ENCODE measurements around the gene HACL1.
A peak's percentile ranks its signal among the peaks of the same experiment; 100 is the strongest.

The HACL1 gene

GRCh38 chr3:15635121-15635661 is 33.8 kb upstream of the HACL1 start:
- Histone ChIP-seq H3K27ac (ENCODE audit: low read depth, low read length) (peak overlapping the region; percentile 93), H3K4me3 (ENCODE audit: low read length) (no peak overlapping the region), H3K27me3 (ENCODE audit: control insufficient read depth, insufficient read depth, low read length) (no peaks in the 10 kb centered on the region), H3K9ac (ENCODE audit: low read length) (no peak overlapping the region), H3K4me1 (ENCODE audit: control insufficient read depth, insufficient read depth, low read length) (peaks cover 51% of the 10 kb centered on the region), H3K36me3 (ENCODE audit: control insufficient read depth, insufficient read depth, low read length) (no peaks in the 10 kb centered on the region)

DNA sequence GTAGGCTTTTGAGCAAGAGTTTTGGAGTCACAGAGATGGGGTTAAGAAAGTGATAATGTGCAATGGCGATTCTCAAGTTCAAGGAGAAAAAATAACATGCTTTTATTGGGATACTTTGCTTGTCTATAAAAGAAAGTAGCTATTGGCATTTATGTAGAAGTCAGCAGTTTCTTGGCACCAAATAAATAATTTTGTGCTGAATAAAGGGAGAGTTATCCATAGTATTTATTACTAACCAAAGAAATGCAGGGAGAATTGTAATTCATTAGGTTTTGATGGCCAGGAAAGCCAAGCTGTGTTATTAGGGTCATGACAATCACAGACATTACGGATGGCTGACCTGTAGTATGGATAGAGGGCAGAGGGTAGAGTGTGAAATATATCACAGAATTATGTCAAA is 33.3 kb upstream of the HACL1 start:
- Histone ChIP-seq H3K27me3 (ENCODE audit: control insufficient read depth, insufficient read depth, low read length) (no peaks in the 10 kb centered on the region), H3K36me3 (ENCODE audit: control insufficient read depth, insufficient read depth, low read length) (no peaks in the 10 kb centered on the region), H3K4me3 (ENCODE audit: low read length) (no peak overlapping the region), H3K4me1 (ENCODE audit: control insufficient read depth, insufficient read depth, low read length) (peaks cover 51% of the 10 kb centered on the region), H3K9ac (ENCODE audit: low read length) (no peak overlapping the region), H3K27ac (ENCODE audit: low read depth, low read length) (peak overlapping the region; percentile 93)

- H3K4me3 ChIP-seq (ENCODE audit: low read length), result no peak overlapping the region
- H3K27me3 ChIP-seq (ENCODE audit: control insufficient read depth, insufficient read depth, low read length), result no peaks in the 10 kb centered on the region
- H3K27ac ChIP-seq (ENCODE audit: low read depth, low read length), result peak overlapping the region; percentile 93
- peaks cover 48% of the 10 kb centered on the region for H3K4me1 ChIP-seq (ENCODE audit: control insufficient read depth, insufficient read depth, low read length)
- H3K9ac ChIP-seq (ENCODE audit: low read length), result peak overlapping the region; percentile 4
- H3K36me3 ChIP-seq (ENCODE audit: control insufficient read depth, insufficient read depth, low read length), result no peaks in the 10 kb centered on the region
Observed at GRCh38 chr3:15633766-15634598, 32.6 kb upstream of the HACL1 start.

GRCh38 chr3:15633159-15633558 is 31.8 kb upstream of the HACL1 start:
- Histone ChIP-seq H3K27me3 (ENCODE audit: control insufficient read depth, insufficient read depth, low read length) (no peaks in the 10 kb centered on the region), H3K9ac (ENCODE audit: low read length) (no peak overlapping the region), H3K4me1 (ENCODE audit: control insufficient read depth, insufficient read depth, low read length) (peaks cover 43% of the 10 kb centered on the region), H3K27ac (ENCODE audit: low read depth, low read length) (peak overlapping the region; percentile 93), H3K4me3 (ENCODE audit: low read length) (no peak overlapping the region), H3K36me3 (ENCODE audit: control insufficient read depth, insufficient read depth, low read length) (no peaks in the 10 kb centered on the region)

DNA sequence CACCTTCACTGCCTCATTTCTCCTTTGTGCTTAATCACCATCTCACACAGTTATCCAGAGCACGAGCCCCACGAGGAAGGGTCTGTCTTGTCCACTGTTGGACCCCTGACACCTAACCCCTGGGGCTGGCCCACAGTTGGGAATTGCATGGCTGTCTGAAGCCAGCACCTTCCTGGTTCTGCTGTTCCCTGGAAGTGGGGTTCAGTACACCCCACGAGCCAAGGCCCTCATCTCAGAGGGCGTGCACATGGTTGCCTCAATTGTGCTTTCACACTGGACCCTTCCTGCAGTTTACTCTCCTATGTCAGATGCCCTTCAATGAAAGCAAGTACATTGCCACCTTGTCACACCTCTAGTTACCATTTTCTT is 30.8 kb upstream of the HACL1 start:
- Histone ChIP-seq H3K9ac (ENCODE audit: low read length) (no peak overlapping the region), H3K4me1 (ENCODE audit: control insufficient read depth, insufficient read depth, low read length) (peaks cover 35% of the 10 kb centered on the region), H3K4me3 (ENCODE audit: low read length) (no peak overlapping the region), H3K36me3 (ENCODE audit: control insufficient read depth, insufficient read depth, low read length) (no peaks in the 10 kb centered on the region), H3K27me3 (ENCODE audit: control insufficient read depth, insufficient read depth, low read length) (no peaks in the 10 kb centered on the region), H3K27ac (ENCODE audit: low read depth, low read length) (no peak overlapping the region)

- no peaks in the 10 kb centered on the region for H3K36me3 ChIP-seq (ENCODE audit: control insufficient read depth, insufficient read depth, low read length)
- H3K4me1 ChIP-seq (ENCODE audit: control insufficient read depth, insufficient read depth, low read length), result peaks cover 33% of the 10 kb centered on the region
- H3K4me3 ChIP-seq (ENCODE audit: low read length), result no peak overlapping the region
- H3K27ac ChIP-seq (ENCODE audit: low read depth, low read length), result no peak overlapping the region
- no peak overlapping the region for H3K9ac ChIP-seq (ENCODE audit: low read length)
- H3K27me3 ChIP-seq (ENCODE audit: control insufficient read depth, insufficient read depth, low read length), result no peaks in the 10 kb centered on the region
Observed at GRCh38 chr3:15631426-15632211, 30.2 kb upstream of the HACL1 start.

GRCh38 chr3:15630646-15631350 is 29.4 kb upstream of the HACL1 start:
- Histone ChIP-seq H3K9ac (ENCODE audit: low read length) (no peak overlapping the region), H3K27ac (ENCODE audit: low read depth, low read length) (peak overlapping the region; percentile 6), H3K27me3 (ENCODE audit: control insufficient read depth, insufficient read depth, low read length) (no peaks in the 10 kb centered on the region), H3K36me3 (ENCODE audit: control insufficient read depth, insufficient read depth, low read length) (no peaks in the 10 kb centered on the region), H3K4me3 (ENCODE audit: low read length) (peak overlapping the region; percentile 31), H3K4me1 (ENCODE audit: control insufficient read depth, insufficient read depth, low read length) (peaks cover 26% of the 10 kb centered on the region)

GRCh38 chr3:15629860-15630597 is 28.7 kb upstream of the HACL1 start:
- H3K36me3 ChIP-seq (ENCODE audit: control insufficient read depth, insufficient read depth, low read length), result no peaks in the 10 kb centered on the region
- H3K27ac ChIP-seq (ENCODE audit: low read depth, low read length), result peak overlapping the region; percentile 6
- H3K4me1 ChIP-seq (ENCODE audit: control insufficient read depth, insufficient read depth, low read length), result peaks cover 21% of the 10 kb centered on the region
- H3K9ac ChIP-seq (ENCODE audit: low read length), result no peak overlapping the region
- H3K27me3 ChIP-seq (ENCODE audit: control insufficient read depth, insufficient read depth, low read length), result no peaks in the 10 kb centered on the region
- H3K4me3 ChIP-seq (ENCODE audit: low read length), result peak overlapping the region; percentile 31

DNA sequence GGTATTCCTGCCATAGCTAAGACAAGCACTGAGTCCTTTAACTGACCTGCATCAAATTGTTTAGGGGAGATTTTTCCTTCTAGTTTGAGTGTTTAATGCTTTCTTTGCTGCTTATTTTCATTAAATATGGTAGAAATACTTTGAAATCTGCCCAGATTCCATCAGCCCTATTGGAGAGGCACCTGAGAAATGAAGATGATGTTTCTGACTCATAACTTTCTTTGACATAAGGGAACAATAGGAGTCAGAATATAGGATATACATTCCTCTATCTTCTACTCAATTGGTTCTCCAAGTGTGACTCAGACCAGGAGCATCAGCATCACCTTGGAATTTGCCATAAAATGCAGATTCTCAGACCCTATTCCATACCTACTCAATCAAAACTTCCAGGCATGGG is 27.6 kb upstream of the HACL1 start:
- Histone ChIP-seq H3K9ac (ENCODE audit: low read length) (no peak overlapping the region), H3K27ac (ENCODE audit: low read depth, low read length) (no peak overlapping the region), H3K4me3 (ENCODE audit: low read length) (no peak overlapping the region), H3K36me3 (ENCODE audit: control insufficient read depth, insufficient read depth, low read length) (no peaks in the 10 kb centered on the region), H3K4me1 (ENCODE audit: control insufficient read depth, insufficient read depth, low read length) (peaks cover 12% of the 10 kb centered on the region), H3K27me3 (ENCODE audit: control insufficient read depth, insufficient read depth, low read length) (no peaks in the 10 kb centered on the region)

- no peak overlapping the region for H3K27ac ChIP-seq (ENCODE audit: low read depth, low read length)
Observed at GRCh38 chr3:15623535-15624440, 22.4 kb upstream of the HACL1 start.

More at GRCh38 chr3:15623535-15624440, 22.4 kb upstream of the HACL1 start:
- Histone ChIP-seq H3K27me3 (ENCODE audit: control insufficient read depth, insufficient read depth, low read length) (no peaks in the 10 kb centered on the region), H3K9ac (ENCODE audit: low read length) (no peak overlapping the region), H3K4me1 (ENCODE audit: control insufficient read depth, insufficient read depth, low read length) (no peaks in the 10 kb centered on the region), H3K4me3 (ENCODE audit: low read length) (no peak overlapping the region), H3K36me3 (ENCODE audit: control insufficient read depth, insufficient read depth, low read length) (no peaks in the 10 kb centered on the region)

Data from rectal smooth muscle tissue (tissue), 1 donor.